ENCODE data around the gene DYNC2H1. TPM values are rescaled to one million over a fixed set of nuclear protein-coding genes. Genes with fewer than 3 reads are reported as not detected.

DYNC2H1 gene
- total and polyA plus RNA-seq, 2 donors (not counting 1 experiment from before 2014, with no cell fraction given) = 20.1 to 65.9 TPM

GRCh38 chr11:103202048-103202651 is 92.9 kb downstream of the DYNC2H1 start:
- Histone ChIP-seq H3K9ac (ENCODE audit: insufficient read depth, low read length) (no peak overlapping the region), H3K4me2 (ENCODE audit: extremely low read depth, insufficient read depth, low read length) (no peak overlapping the region), H3K4me3 (replicated peaks in 1 of 4; ENCODE audit: control extremely low read depth in 1 of 4, insufficient read depth in 1 of 4, low read depth in 3 of 4, low read length in 4 of 4) (no peak overlapping the region), H3K9me3 (ENCODE audit: control insufficient read depth, insufficient read depth, low read depth, low read length) (no peaks in the 10 kb centered on the region), H3K79me2 (ENCODE audit: control insufficient read depth, insufficient read depth, low read length) (no peaks in the 10 kb centered on the region), H3K36me3 (ENCODE audit: control insufficient read depth, insufficient read depth, low read length) (no peaks in the 10 kb centered on the region), H3K27ac (ENCODE audit: insufficient read depth, low read length) (no peak overlapping the region), H4K20me1 (ENCODE audit: control insufficient read depth, extremely low read depth, insufficient read depth, low read length) (no peaks in the 10 kb centered on the region), H3K4me1 (ENCODE audit: control insufficient read depth, extremely low read depth, insufficient read depth, low read length) (no peaks in the 10 kb centered on the region), H3K27me3 (ENCODE audit: control insufficient read depth, insufficient read depth, low read length) (no peaks in the 10 kb centered on the region), H2AFZ (ENCODE audit: low read length) (no peak overlapping the region)
- peak; percentile 38 to 66 for DNase-seq (ENCODE audit: low read depth in 2 of 2)
- peak; percentile 50 to 70 for TF ChIP-seq CTCF (conservative IDR thresholded peaks at IDR 0.05 in 1 of 2, IDR thresholded peaks at IDR 0.05 in 1 of 2; ENCODE audit: low read depth in 1 of 2, low read length in 2 of 2)
- no peak for TF ChIP-seq EZH2 (IDR thresholded peaks at IDR 0.05; ENCODE audit: low read length, missing control alignments)

- Histone ChIP-seq H3K4me3 (replicated peaks in 1 of 4; ENCODE audit: control extremely low read depth in 1 of 4, insufficient read depth in 1 of 4, low read depth in 3 of 4, low read length in 4 of 4) (no peak overlapping the region), H3K36me3 (ENCODE audit: control insufficient read depth, insufficient read depth, low read length) (no peaks in the 10 kb centered on the region), H3K27ac (ENCODE audit: insufficient read depth, low read length) (no peak overlapping the region), H3K9ac (ENCODE audit: insufficient read depth, low read length) (no peak overlapping the region), H4K20me1 (ENCODE audit: control insufficient read depth, extremely low read depth, insufficient read depth, low read length) (no peaks in the 10 kb centered on the region), H3K9me3 (ENCODE audit: control insufficient read depth, insufficient read depth, low read depth, low read length) (no peaks in the 10 kb centered on the region), H3K4me1 (ENCODE audit: control insufficient read depth, extremely low read depth, insufficient read depth, low read length) (no peaks in the 10 kb centered on the region), H3K79me2 (ENCODE audit: control insufficient read depth, insufficient read depth, low read length) (no peaks in the 10 kb centered on the region), H3K27me3 (ENCODE audit: control insufficient read depth, insufficient read depth, low read length) (no peaks in the 10 kb centered on the region), H3K4me2 (ENCODE audit: extremely low read depth, insufficient read depth, low read length) (no peak overlapping the region), H2AFZ (ENCODE audit: low read length) (no peak overlapping the region)
- peak in 1 of 2 donors; percentile 5 for DNase-seq (ENCODE audit: low read depth in 2 of 2)
- TF ChIP-seq EZH2 (IDR thresholded peaks at IDR 0.05; ENCODE audit: low read length, missing control alignments) (no peak), CTCF (conservative IDR thresholded peaks at IDR 0.05 in 1 of 2, IDR thresholded peaks at IDR 0.05 in 1 of 2; ENCODE audit: low read depth in 1 of 2, low read length in 2 of 2) (no peak)
Measured at GRCh38 chr11:103210543-103210942, 101.3 kb downstream of the DYNC2H1 start.

GRCh38 chr11:103215812-103216211 is 106.6 kb downstream of the DYNC2H1 start:
- Histone ChIP-seq H3K79me2 (ENCODE audit: control insufficient read depth, insufficient read depth, low read length) (no peaks in the 10 kb centered on the region), H4K20me1 (ENCODE audit: control insufficient read depth, extremely low read depth, insufficient read depth, low read length) (no peaks in the 10 kb centered on the region), H3K4me1 (ENCODE audit: control insufficient read depth, extremely low read depth, insufficient read depth, low read length) (no peaks in the 10 kb centered on the region), H3K4me3 (replicated peaks in 1 of 4; ENCODE audit: control extremely low read depth in 1 of 4, insufficient read depth in 1 of 4, low read depth in 3 of 4, low read length in 4 of 4) (no peak overlapping the region), H3K9me3 (ENCODE audit: control insufficient read depth, insufficient read depth, low read depth, low read length) (no peaks in the 10 kb centered on the region), H3K27ac (ENCODE audit: insufficient read depth, low read length) (no peak overlapping the region), H3K27me3 (ENCODE audit: control insufficient read depth, insufficient read depth, low read length) (no peaks in the 10 kb centered on the region), H3K36me3 (ENCODE audit: control insufficient read depth, insufficient read depth, low read length) (no peaks in the 10 kb centered on the region), H3K4me2 (ENCODE audit: extremely low read depth, insufficient read depth, low read length) (no peak overlapping the region), H3K9ac (ENCODE audit: insufficient read depth, low read length) (no peak overlapping the region), H2AFZ (ENCODE audit: low read length) (no peak overlapping the region)
- peak in 1 of 2 donors; percentile 7 for DNase-seq (ENCODE audit: low read depth in 2 of 2)
- TF ChIP-seq EZH2 (IDR thresholded peaks at IDR 0.05; ENCODE audit: low read length, missing control alignments) (no peak), CTCF (conservative IDR thresholded peaks at IDR 0.05 in 1 of 2, IDR thresholded peaks at IDR 0.05 in 1 of 2; ENCODE audit: low read depth in 1 of 2, low read length in 2 of 2) (no peak)

Data from fibroblast of lung (primary cell).